Activated CD8-positive, alpha-beta memory T cell treated with anti-CD3 and anti-CD28 coated beads, Interleukin-2, amount 50 U/mL, for 1 hour (primary cell): Measurements from ENCODE around the gene ITGB1.

Source experiments
- DNase-seq: peaks from one replicate; pipeline ENCODE4 v3.0.0-alpha.2; 2020; ENCODE audit errors: extremely low read depth

ITGB1 gene

GRCh38 chr10:32955790-32956189, 2.2 kb downstream of the ITGB1 start:
- no peak for DNase-seq

- no peak for DNase-seq
Measured at GRCh38 chr10:32955299-32955772, 2.7 kb downstream of the ITGB1 start.

DNA sequence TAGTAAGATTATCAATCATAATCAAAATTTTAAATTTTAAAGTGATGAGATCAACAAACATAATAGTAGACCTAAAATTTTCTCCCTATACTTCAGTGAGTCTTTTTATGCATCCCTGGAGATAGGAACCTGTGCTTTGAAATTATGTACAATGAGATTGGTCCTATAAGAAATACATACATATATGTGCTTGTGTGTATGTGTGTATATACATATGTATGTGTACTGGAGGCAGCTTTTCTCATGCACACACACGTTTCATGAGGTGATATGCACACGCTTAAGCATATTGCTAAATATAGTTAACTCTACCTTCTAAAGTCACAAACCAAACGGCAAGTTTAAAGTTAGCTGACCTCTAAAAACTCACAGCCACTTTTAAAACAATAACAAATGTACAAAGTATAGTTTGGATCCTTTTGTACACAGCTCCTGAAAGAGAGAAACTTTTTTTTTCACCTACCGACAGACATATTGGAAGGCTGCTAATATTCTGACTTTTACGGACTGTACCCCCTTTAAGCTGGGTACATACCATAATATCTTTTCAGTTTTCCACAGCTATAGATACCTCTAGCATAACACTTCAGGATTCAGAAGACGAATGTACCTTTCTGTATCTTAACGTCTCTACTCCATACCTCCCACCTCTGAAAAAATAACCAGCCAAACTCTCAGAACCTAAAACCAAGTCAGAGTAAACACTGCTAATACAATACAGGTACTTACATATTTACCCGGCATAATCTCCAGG, 3.3 kb downstream of the ITGB1 start:
- DNase-seq: no peak

GRCh38 chr10:32954080-32954479, 4.0 kb downstream of the ITGB1 start:
- no peak for DNase-seq

GRCh38 chr10:32953277-32953927, 4.6 kb downstream of the ITGB1 start:
- DNase-seq: no peak

DNA sequence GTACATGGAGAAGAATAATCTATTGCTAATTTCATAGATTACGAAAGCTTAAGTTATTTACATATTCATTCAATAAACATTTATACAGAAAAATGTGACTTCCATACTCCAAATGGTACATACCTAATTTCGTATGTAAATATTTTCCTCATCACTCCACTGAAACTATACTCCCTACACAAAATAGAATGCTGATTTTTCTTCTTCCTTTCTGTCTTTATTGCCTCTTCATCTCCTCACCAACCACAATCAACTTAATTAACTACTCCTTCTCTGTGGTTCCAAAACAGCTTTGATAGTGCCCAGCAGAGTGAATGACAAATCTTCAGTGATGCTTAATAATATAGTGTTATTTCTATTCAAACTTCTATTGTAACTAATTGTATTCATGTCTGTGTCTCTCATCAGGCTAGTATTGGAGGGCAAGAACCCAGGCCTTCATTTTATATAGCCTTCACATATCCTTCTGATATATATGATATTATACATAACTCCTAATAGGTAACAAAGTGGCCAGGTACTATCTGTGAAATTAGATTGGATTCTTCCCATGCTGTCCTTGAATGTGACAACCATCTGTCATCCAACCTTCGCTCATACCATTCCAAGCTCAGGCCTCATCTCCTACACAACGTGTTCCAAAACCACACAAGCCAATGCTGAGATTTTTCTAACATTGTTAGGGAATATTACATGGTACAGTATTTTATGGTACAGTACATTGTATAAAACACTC, 5.3 kb downstream of the ITGB1 start:
- DNase-seq: no peak

- DNase-seq: no peak
Measured at GRCh38 chr10:32952094-32952493, 5.9 kb downstream of the ITGB1 start.

- DNase-seq: no peak
Measured at GRCh38 chr10:32951111-32951510, 6.9 kb downstream of the ITGB1 start.

GRCh38 chr10:32950591-32951108, 7.4 kb downstream of the ITGB1 start:
- DNase-seq: no peak

GRCh38 chr10:32949221-32949678, 8.8 kb downstream of the ITGB1 start:
- no peak for DNase-seq

DNA sequence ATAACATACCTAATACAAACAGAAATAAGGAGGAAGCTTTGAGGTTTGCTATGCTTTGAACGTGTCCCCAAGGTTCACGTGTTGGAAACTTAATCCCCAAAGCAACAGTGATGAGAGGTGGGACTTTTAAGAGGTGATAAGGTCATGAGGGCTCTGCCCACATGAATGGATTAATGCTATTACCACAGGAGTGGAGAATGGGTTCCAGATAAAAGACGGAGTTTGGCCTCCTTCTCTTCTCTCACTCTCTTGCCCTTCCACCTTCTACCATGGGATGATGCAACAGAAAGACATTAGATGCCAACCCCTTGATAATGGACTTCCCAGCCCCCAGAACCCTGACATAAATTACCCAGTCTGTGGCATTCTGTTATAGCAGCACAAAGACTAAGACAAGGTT, 9.6 kb downstream of the ITGB1 start:
- DNase-seq: no peak

- DNase-seq: no peak
Measured at GRCh38 chr10:32947586-32947985, 10.4 kb downstream of the ITGB1 start.

DNA sequence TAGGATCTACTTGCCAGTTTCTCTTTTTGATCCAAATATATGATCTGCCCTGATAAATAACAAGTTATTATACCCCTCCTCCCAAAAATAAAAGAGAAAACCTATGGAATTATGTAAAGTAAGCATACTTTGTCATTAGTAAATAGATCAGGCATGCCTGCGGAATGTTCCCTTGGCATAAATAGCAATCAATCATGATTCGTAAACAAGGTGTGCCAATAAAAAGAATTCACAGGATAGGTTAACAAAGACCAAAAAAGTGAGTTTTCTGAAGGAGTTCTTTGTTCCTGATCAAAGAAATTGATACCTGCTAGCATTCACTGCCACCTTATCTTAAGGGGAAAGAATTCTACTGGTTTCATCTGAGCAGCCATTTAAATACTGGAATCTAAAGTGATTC, 11.9 kb downstream of the ITGB1 start:
- no peak for DNase-seq

DNA sequence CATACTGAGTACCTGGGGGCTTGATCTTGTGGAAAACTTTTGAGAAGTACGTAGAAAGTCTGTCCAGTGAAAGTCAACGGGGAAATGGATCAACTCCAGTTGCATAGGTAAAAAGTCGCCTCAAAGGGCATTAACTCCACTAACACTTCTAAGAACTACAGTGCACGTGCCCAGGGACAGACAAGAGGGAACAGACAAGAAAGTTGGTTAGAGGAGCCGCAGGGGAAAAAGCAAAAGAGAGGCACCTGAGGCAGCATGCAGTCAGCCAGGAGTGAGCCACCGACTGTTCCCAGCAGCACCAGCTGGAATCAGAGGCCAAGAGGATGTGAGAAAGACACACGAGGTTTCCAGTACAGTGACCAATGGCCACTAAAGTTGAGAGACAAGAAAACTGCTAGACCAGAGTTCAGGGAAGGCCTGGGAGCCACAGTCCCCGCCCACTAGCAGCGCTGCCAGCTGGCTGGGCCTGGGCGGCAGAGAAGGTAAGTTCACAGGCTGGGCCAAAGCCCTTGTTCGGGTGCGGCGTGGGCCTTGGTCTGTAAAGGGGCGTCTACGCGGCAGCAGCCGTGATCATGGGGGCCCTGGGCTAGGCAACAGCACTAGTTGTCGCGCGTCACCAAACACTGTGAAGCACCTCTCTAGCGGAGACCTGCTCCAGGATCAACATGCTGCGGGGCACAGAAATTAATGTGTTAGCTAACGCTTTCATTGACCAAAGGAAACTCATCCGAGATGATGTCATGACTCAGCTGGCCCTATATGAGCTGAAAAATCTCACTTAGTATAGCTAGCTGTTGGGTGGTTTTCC, 14.0 kb downstream of the ITGB1 start:
- DNase-seq: no peak

DNA sequence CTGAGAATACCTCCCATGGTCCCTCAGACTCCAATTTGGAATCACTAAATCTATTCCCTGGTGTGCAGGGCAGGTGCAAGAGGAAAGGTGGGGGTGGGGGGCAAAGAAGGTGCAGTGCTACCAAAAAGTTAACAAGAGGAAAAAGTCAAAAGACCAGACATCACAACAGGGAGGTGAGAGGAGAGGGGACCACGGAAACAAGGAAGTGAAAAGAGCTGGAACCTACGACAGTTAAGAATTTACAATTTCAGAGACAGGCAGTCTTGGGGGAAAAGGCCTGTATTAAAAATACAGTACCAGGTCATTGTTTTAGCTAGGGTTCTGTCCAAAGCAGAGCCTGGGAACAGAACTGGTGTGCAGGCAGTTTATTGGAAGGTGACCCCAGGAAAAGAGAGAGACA, 14.6 kb downstream of the ITGB1 start:
- DNase-seq: no peak

DNA sequence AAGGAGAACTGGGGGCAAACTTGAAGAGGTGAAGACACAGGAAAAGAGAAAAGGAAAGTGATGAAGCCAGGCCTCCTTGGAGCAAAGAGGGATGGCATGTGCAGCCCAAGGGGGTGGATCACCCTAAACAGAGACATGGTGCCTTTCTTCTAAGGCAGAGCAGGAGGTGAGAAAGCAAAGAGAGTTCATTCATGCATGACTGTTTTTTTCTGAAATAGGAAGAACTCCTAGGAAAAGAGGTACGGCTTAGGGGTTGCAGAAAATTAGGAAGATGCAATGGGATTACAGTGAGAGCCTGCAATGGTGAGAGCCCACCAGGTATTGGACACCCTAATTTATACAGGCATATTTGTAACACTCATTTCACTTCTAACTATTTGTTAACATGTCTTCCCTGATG, 15.9 kb downstream of the ITGB1 start:
- DNase-seq: no peak

DNA sequence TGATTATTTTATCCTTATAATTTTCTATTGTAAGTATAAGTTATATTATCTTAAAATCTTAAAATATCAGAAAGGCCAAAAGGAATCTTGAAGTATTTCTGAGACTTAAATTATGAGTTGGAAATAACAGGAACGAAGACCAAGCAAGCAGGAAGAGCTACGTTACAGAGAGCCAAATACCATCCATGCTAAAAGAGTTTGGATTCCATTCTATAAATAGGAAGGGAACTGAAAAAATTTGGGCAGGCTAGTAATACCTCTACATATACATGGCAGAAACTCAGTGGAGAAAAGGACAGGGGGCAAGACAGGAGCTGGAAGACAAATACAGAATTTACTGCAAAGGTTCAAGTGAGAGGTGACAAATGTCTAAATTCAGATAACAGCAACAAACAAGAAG, 16.7 kb downstream of the ITGB1 start:
- no peak for DNase-seq

DNA sequence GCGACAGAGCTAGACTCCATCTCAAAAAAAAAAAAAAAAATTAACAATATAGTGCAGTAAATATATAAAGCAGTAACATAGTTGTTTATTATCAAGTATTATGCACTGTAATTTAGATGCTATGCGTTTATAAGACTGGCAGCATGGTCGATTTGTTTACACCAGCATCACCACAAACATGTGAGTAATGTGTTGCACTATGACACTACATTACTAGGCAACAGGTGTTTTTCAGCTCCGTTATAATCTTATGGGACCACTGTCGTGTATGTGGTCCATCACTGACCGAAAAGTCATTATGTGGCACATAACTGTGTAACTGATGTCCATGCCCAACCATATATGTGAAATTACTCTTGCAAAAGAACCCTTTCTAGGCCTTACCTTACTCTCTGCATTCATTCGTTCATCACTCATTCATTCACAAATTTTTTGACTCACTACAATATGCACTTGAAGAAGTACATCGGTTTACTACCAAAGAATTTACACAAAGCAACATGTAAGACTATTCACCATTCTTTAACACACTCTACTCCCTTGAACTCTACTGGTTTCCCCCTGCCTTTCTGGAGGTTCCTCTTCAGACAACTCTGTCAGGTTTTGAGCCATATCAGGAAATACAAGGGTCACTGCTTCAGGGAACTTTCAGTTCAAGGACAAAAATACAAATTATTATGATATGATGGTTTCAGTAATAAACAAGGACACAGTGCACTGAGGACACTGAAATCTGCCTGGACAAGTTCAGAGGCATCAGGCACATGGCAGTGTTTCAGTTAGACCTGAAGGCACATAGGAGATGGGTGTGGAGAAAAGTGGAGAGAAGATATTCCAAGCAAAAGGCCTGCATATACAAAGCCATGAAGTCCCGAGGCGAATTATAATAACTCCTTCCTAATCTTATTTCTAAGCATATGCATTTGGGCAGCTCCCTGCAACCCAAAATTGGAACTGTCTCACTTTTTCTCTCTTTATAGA, 17.4 kb downstream of the ITGB1 start:
- DNase-seq: no peak

DNA sequence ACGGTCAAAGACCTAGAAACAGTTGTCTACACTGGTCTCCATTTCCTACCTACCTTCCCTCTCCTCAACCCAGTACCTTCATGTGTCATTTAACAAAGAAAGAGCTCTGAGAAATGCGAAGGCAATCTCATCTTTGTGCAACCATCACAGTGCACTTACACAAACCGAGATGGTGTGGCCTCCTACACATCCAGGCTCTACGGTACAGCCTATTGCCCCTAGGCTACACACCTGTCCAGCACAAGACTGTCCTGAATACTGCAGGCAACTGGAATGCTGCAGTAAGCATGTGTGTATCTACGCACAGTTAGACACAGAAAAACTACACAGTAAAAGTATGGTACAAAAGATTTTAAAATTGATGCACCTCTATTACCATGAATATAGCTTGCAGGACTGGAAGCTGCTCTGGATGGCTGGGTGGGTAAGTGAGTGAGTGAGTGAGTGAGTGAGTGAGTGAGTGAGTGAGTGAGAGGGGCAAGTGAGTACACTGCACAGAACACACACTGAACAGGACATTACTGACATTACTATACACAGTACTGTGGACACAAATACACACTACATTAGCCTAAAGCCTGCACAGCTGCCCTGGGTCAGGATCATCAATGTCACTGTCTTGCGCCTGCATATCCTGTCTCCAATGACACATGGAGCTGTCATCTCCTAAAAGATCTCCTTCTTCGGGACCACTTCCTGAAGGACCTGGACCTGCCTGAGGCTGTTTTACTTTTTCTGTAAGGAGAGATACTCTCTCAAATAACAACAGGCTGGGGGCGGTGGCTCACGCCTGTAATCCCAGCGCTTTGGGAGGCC, 18.5 kb downstream of the ITGB1 start:
- no peak for DNase-seq
